ENCODE results near the gene DPPA4.

DNA sequence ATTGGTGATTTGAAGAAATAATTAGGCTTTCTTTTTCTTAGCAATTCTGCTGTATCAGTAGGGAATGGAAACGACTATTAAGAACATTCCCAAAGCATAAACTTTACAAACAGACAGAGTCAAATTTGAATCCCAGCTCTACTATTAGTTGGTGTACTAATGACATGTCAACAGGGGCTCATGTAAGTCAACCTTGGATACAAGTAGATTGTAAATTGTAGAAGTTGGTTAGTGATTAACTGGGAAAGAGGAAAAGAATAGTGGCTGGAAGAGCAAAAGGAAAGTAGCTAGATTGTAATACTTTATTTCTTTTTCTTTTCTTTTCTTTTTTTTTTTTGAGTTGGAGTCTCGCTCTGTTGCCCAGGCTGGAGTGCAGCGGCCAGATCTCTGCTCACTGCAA lies 38.6 kb upstream of the DPPA4 start:
- TF ChIP-seq CTCF (IDR thresholded peaks at IDR 0.05) = no peak
- no peak for TF ChIP-seq EP300 (IDR thresholded peaks at IDR 0.05)
